C4-2B (cell line): ENCODE results near the gene KNDC1.

Source experiments
- H3K27ac ChIP-seq: fragments of 450-650 bp; 2 replicates; pipeline ENCODE4 v1.5.1; 2017
- CTCF ChIP-seq: fragments of 450-650 bp; conservative IDR thresholded peaks from 2 replicates; pipeline ENCODE4 v1.5.1; 2017; ENCODE audit warnings: mild to moderate bottlenecking
- ZFX ChIP-seq: fragments of 450-650 bp; IDR thresholded peaks from 2 replicates; pipeline ENCODE4 v1.6.1; 2017

Gene KNDC1

DNA sequence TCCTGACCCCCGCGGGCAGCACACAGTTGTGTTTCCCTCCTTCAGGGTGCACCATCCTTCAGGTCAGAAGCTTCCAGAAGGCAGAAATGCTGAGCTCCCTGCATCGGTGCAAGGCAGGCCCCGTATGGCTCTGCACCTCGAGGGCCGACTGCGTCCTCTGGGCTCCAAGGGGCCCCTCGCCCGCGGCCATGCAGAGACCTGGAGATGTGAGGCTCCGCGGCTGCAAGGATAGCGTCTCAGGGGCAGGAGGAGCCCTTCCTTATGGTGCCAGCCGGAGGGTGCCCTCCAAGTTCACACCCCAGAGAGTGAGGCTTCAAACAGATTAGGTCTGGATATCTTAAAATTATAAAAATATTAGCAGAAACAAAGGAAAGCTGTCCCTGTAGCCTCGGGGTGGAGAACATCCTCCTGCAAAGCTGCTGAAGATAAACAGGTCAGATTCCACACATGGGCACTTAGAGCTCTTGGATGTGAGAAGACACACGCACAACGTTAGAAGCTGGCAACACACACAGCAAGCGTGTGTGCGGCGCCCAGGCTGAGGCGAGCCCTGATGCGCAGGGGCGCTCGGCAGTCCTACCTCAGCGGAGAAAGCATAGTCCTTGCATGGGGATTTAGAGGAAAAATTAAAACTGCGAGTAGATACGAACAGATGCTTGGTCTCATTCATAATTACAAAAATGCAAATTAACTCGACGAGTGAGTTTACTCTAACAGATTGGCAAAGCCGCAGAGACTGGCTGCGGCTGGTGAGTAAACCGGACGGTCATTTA lies 20.4 kb downstream of the KNDC1 start:
- TF ChIP-seq ZFX, result no peak
- no peak for TF ChIP-seq CTCF

DNA sequence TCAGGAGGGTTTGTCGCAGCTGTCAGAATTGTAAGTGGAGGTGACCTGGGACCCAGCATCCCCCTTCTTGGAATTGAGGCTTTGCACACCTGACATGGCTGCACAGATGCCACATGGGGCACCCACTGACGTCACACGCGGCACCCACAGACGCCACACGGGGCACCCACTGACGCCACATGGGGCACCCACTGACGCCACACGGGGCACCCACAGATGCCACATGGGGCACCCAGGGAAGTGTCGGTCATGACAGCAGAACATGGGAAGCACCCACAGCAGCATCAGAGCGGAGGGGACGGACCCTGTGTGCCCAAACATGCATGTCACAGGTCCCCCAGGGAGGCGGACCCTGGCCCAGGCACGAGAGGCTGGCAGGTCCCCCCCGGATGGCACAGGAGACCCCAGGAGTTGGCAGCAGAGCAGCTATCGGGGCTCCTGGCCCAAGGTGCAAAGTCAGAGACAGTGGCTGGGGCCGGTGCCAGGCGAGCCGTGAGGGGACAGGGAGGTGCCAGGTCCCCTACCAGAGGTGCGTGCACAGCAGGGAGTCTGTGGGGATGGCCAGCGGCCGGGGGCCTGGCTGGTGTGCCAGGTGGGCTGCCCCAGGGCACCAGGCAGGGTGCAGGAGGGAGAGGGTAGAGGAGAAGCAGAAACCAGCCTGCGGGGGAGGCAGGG lies 21.1 kb downstream of the KNDC1 start:
- TF ChIP-seq ZFX (no peak), CTCF (no peak)
- H3K27ac ChIP-seq, result no peak overlapping the region

More for the DNA sequence above, 20.4 kb downstream of the KNDC1 start:
- H3K27ac ChIP-seq, result no peak overlapping the region

GRCh38 chr10:133182190-133182589 lies 22.2 kb downstream of the KNDC1 start:
- TF ChIP-seq ZFX (no peak), CTCF (no peak)
- no peak overlapping the region for H3K27ac ChIP-seq

- no peak for TF ChIP-seq ZFX
- no peak for TF ChIP-seq CTCF
- no peak overlapping the region for H3K27ac ChIP-seq
Observed at GRCh38 chr10:133182791-133183645, 23.0 kb downstream of the KNDC1 start.

DNA sequence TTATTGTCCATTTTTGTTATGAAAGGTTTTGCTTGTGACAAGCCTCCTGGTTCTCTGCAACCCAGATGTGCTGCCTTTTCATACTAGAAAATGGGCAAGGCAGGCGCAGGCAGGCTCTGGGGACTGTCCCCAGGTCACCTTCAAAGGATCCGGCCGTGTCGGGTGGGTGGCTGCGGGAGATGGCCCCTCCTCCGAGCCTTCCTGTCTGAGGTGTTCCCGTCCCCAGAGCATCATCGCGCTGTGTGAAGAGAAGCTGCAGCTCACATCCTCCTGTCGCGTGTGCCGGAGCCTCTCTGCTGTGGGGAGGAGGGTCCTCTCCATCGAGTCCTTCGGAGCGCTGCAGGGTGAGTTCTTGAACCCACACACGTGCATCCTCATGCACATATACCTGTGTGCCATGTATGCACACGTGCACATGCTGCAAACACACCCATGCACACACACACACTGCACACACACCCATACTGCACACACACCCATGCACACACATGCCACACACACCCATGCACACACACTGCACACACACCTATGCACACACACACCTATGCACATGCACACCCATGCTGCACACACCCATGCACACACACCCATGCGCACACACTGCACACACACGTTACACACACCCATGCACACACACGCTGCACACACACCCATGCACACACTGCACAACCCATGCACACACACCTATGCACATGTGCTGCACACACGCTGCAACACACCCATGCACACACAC lies 23.8 kb downstream of the KNDC1 start:
- no peak overlapping the region for H3K27ac ChIP-seq
- no peak for TF ChIP-seq CTCF
- no peak for TF ChIP-seq ZFX

GRCh38 chr10:133184591-133185244 lies 24.7 kb downstream of the KNDC1 start:
- TF ChIP-seq CTCF, result no peak
- TF ChIP-seq ZFX, result no peak
- H3K27ac ChIP-seq, result no peak overlapping the region
